HG03139 (cell line): ENCODE measurements around the gene KLF13.
A peak's percentile ranks its signal among the peaks of the same experiment; 100 is the strongest.

Experiments used
- ATAC-seq: cut with Tn5 transposase; IDR thresholded peaks from one replicate; pipeline ENCODE4 v1.9.1; 2021; ENCODE audit not compliant: unreplicated experiment

KLF13 gene

DNA sequence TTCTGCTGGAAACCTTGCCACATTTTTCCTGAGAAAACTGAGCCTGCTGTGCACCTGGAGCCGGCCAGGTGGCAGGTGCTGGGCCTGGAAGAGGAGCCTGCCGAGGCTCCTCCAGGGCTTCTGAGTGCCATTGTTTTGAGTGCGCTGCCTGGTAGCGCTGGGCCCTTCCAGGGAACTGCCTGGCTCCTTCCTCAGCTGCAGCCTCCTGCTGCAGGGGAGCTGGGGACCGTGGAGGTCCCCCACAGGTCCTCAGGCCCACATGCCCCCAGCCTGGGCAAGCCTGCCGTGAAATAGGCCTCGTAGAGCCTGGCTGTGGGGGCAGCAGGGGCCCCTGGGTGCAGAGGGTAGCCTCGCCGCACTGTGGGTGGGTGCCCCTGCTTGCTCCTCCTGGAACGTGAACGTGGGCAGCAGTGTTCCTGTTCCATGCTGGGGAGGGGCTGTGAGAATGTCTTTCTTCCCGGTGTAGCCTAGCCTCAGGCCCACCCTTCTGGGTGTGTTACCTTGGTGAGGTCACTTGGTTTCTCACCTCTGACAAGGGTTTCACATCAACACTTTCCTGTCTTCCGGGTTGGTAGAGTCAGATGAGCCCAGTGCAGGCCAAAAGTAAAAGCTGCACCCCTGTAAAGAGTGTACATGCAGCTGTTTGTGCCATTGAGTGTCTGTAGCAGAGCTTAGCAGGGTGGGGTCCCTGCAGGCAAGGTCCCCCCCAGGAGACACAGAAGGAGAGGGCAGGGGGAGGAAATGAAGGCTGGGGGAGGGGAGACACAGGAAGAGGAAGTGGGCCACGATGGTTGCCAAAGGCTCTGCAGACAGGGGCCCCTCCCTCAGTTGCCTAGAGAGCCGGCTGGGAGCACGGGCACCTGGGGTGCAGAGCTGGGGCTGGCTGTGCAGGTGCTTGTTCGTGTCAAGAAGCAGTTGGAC lies 34.5 kb downstream of the KLF13 start:
- peak; percentile 68 for ATAC-seq

DNA sequence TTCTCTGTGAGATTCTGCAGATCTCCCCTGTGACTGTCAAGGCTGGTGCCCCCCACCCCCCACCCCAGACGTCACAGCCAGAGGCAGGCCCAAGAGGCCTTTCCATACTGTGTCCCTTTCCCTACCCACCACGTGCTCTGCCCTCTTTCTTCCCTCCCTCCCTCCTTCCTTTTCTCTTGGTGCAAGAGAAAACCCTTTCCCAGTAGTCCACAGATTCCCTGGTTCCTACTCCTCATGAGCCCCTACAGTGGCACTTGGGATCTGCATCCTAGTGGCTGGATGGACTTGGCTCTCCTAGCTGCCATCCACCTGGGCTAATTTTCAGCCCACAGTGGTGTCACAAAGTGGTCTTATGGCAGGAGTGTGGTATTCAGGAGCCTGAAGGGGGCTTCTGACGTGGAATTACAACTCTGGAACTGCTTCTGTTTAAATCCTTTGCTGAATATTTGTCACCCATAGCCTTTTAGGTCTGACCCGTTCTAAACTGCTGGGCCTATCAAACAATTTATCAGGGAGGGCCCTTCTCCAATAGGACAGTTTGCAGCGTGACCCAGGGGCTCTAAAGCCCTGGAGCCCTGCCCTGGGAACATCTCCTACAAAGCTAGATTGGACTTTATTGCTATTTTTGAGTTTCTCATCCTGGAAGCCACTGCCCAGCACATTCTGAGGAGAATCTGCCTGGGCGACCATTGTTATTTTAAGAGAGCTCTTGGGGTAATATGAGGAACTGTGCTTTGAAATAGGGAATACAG lies 35.3 kb downstream of the KLF13 start:
- ATAC-seq: no peak

- ATAC-seq: no peak
Observed at GRCh38 chr15:31362886-31363285, 36.3 kb downstream of the KLF13 start.

DNA sequence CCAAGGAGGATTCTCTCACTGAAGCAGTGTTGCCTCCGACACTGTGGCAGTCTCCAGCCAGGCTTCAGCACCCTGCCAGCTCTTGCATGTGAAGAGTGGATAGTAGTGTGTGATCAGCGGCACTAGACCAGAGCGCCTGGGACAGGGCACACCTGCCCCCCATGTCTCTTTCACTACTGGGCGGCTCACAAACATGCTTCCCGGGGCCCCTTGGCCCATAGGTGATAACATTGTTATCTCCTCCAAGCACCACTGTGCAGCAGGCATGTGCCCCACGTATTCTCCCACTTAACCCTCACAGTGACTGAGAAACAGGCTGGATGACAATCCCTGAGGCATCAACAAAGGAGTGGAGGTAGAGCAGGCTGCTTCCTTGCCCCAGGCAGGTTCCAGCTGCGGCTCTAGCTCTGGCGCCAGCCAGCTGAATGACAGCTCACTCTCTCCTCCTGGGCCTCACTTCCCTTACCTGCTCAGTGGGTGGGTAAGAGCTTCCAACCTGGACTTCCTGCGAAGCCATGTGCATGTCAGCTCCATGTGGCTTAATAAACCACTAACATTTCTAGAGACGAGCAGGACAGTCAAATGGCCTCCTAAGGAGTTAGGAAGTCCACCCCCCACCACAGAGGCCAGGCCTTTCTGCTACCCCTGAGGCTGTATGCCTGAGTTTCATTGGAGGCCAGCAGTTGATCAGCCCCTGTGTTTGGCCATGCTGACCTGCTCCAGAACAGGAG lies 37.8 kb downstream of the KLF13 start:
- no peak for ATAC-seq

- no peak for ATAC-seq
Observed at GRCh38 chr15:31365032-31365654, 38.5 kb downstream of the KLF13 start.

- peak; percentile 54 for ATAC-seq
Observed at GRCh38 chr15:31365655-31366127, 39.1 kb downstream of the KLF13 start.

GRCh38 chr15:31366169-31366734 lies 39.6 kb downstream of the KLF13 start:
- no peak for ATAC-seq

- no peak for ATAC-seq
Observed at GRCh38 chr15:31367021-31367729, 40.5 kb downstream of the KLF13 start.

DNA sequence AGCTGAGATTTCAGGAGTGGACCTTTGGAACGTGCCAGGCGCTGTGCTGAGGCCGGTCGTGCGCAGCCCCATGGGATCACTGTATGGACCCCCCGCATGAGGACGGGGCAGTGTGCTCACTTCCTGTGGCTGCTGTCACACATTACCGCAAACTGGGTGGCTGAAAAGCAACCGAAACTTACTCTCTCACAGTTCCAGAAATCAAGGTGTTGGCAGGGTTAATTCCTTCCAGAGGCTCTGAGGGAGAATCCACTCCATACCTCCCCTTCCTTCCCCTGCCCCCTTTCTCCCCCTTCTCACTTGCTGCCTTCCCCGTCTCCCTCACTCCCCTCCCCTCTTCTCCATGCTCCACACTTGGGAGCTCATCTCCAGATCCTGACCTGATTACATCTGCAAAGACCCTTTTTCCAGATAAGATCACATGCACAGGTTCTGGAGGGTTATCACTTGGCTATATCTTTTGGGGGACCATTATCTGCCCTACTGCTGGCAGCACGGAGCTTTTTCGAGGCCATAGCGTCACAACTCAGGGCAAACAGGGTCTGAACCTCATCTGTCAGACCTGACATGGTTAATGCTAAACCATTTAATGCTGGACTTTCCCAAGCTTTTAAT lies 41.2 kb downstream of the KLF13 start:
- ATAC-seq: no peak

- no peak for ATAC-seq
Observed at GRCh38 chr15:31369727-31370126, 43.1 kb downstream of the KLF13 start.

DNA sequence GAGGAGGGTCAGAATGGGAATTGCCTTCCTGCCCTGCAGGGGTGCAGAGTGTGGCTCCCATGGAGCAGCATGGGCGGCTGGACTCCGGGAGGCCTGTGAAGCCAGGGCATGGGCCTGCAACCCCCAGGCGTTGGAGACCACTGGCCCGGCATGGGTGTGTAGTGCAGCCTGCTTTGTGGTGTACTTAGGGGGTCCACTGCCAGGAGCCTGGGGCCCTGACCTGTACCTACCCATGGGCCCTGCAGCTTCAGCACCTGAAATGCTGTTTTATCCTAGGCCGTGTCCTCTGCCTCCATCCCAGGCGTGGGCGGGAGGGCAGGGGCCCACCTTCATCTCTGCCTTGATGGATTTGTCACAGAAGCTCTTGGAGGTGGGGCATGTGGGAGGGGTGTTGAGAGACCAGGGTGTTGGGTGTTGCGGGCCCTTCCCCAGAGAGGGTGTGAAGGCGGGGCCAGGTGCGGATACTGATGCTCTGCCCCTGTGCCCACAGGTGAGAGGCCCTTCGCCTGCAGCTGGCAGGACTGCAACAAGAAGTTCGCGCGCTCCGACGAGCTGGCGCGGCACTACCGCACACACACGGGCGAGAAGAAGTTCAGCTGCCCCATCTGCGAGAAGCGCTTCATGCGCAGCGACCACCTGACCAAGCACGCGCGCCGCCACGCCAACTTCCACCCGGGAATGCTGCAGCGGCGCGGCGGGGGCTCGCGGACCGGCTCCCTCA lies 45.0 kb downstream of the KLF13 start:
- ATAC-seq: no peak

GRCh38 chr15:31372635-31373091 lies 46.0 kb downstream of the KLF13 start:
- no peak for ATAC-seq

- no peak for ATAC-seq
Observed at GRCh38 chr15:31373096-31373865, 46.6 kb downstream of the KLF13 start.

- ATAC-seq: no peak
Observed at GRCh38 chr15:31373970-31374369, 47.3 kb downstream of the KLF13 start.

DNA sequence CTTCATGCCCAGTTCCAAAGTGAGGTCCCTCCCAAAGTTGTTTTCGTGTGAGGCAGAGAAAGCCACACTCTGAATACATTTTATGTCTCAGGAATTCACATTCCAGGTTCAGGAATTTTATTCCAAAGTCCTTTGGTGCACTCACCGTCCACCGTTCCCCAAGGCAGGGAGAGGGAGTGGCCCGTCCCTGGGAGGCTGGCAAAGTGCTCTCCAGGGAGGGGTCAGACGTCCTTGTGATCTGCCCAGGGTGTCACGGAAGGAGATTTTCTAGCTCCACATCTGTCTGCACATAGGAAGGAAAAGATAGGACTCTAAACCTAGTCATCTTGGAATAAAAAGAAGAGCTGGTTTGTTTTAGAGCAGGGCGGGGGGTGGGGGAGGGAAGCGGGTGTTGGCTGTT lies 47.9 kb downstream of the KLF13 start:
- no peak for ATAC-seq

DNA sequence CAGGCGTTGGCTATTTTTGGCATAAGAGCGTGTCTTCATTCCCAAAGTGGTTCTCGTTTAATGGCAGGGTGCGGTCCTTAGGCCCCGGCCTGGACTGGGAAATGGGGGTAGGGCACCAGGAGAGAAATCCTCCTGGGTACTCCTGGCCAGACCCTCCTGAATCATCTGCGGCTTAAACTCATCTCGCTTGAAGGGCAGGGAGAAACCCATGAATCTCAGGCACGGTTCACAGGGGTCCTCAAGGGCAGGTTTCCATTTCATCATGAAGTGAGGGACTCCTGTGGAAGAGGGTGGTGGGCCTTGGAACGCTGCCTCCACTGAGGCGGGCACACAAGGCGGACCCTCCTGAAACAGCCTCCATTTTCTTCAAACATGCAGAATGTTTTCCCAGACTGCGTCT lies 48.4 kb downstream of the KLF13 start:
- no peak for ATAC-seq

GRCh38 chr15:31375772-31376171 lies 49.1 kb downstream of the KLF13 start:
- ATAC-seq: no peak

DNA sequence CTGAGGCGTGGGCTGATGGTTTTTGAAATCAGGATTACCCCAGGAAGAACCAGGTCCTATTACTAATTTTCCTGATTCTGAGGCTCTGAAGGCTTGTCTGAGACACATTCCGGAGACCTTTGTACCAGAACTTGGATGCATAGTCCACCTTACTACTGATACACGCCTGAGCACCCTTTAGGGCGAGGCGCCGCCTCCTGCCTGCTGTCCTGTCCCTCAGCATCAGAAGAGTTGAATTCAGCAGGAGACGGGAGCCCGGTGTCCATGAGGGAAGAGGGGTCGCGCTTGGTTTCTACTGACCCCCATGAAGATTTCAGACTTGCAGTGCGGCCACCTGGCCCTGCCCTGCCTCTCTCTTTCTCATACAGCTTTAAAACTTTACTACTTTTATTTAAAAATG lies 49.9 kb downstream of the KLF13 start:
- no peak for ATAC-seq
